Mesothelial cell of epicardium (in vitro differentiated cells): Measurements from ENCODE around the gene MRGPRD. TPM values are rescaled to one million over a fixed set of nuclear protein-coding genes. Genes with fewer than 3 reads are reported as not detected.
"Not testable (repeated sequence)": the region's sequence is repeated elsewhere in the genome, so short reads cannot be mapped to it uniquely, and the experiment has no call there.

Experiments used
- DNase-seq, 2 experiments: peaks; one replicate each; pipeline ENCODE4 v3.0.0; 2021; ENCODE audit warnings: low spot score in 2 of 2; ENCODE audit not compliant: unreplicated experiment in 2 of 2
- H3K27ac Mint-ChIP-seq: 2 replicates; pipeline ENCODE4 v1.8.0; 2021; ENCODE audit warnings: mixed read lengths
- H3K27me3 Mint-ChIP-seq: 2 replicates; pipeline ENCODE4 v1.8.0; 2021; ENCODE audit warnings: low read depth, mixed read lengths
- H3K36me3 Mint-ChIP-seq: 2 replicates; pipeline ENCODE4 v1.8.0; 2021; ENCODE audit warnings: mixed read lengths
- H3K4me1 Mint-ChIP-seq: 2 replicates; pipeline ENCODE4 v1.8.0; 2021; ENCODE audit warnings: mixed read lengths
- H3K4me3 Mint-ChIP-seq: 2 replicates; pipeline ENCODE4 v1.8.0; 2021; ENCODE audit warnings: mild to moderate bottlenecking, moderate library complexity, mixed read lengths
- H3K9me3 Mint-ChIP-seq: 2 replicates; pipeline ENCODE4 v1.8.0; 2021; ENCODE audit warnings: mixed read lengths
- total RNA-seq: library from RNA; stranded (reverse); gene quantifications from 3 replicates; pipeline ENCODE4 v1.2.1, GENCODE V29; 2021
- TF ChIP-seq, protein P1 (sequence below): fragments of 200-600 bp; sonication (generic); IDR thresholded peaks from one replicate; pipeline ENCODE4 v1.5.0; 2021; ENCODE audit warnings: antibody characterized with exemption; ENCODE audit not compliant: unreplicated experiment

The MRGPRD gene
- total RNA-seq, 1 donor from 2014 or later = not detected

DNA sequence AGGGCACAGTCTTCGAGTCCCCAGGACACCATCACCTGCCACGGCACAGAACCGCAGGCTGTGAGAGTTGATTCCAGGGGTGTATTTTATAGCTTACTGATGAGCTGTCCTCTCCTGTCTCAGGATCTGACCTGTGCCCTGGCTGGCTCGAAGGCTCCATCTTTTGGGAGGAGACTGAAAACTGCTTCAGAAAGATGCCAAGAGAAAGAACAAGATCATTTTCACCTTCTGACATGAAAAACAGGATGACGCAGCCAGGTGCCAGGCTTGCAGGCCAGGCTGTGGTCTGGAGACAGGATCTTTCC is 2.2 kb downstream of the MRGPRD start:
- Mint-ChIP-seq H3K4me1 (peaks cover 10% of the 10 kb centered on the region), H3K36me3 (no peaks in the 10 kb centered on the region), H3K27ac (no peak overlapping the region), H3K9me3 (peaks cover 13% of the 10 kb centered on the region), H3K27me3 (peaks cover 2% of the 10 kb centered on the region), H3K4me3 (no peak overlapping the region)
- DNase-seq = no peak
- TF ChIP-seq, protein P1, sequence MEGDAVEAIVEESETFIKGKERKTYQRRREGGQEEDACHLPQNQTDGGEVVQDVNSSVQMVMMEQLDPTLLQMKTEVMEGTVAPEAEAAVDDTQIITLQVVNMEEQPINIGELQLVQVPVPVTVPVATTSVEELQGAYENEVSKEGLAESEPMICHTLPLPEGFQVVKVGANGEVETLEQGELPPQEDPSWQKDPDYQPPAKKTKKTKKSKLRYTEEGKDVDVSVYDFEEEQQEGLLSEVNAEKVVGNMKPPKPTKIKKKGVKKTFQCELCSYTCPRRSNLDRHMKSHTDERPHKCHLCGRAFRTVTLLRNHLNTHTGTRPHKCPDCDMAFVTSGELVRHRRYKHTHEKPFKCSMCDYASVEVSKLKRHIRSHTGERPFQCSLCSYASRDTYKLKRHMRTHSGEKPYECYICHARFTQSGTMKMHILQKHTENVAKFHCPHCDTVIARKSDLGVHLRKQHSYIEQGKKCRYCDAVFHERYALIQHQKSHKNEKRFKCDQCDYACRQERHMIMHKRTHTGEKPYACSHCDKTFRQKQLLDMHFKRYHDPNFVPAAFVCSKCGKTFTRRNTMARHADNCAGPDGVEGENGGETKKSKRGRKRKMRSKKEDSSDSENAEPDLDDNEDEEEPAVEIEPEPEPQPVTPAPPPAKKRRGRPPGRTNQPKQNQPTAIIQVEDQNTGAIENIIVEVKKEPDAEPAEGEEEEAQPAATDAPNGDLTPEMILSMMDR = no peak

DNA sequence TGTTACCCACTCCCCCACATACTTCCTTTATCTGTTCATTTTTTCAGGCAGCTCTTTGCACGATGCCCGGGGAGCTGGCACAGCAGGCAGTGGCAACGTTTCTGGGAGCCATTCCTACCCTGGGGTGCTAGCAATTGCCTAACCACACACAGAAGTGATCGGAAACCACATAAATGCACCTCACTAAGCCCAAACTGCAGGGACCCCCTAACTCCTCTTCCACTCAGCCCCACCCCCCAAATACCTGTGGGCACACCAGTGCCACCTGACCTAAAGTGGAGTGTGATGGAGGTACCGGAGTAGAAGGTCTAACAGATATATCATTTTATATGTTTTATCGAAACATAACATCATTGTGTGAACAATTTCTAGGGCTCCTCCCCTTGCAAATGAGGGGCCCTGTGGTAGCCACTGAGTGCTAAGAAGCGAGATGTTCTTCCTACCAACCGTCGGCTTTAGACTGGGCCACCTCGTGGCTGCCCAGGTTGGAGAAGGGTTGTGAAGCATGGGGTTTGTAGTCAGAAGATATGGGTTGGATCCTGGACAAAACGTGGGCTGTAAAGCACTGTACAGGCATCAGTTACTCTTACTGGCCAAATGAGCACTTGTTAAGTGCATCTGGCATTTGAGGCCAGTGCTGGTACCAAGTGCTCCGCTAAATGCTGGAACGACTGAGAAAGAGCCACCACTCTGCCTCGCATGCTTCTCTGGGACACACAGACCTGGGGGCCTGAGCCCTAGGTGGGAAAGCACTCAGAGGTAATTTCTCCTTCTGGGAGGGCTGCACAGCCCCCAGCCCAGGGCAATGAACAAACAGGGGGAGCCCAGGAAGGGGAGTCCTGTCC is 2.8 kb downstream of the MRGPRD start:
- H3K27ac Mint-ChIP-seq = no peak overlapping the region
- H3K9me3 Mint-ChIP-seq = peaks cover 13% of the 10 kb centered on the region
- DNase-seq = no peak

DNA sequence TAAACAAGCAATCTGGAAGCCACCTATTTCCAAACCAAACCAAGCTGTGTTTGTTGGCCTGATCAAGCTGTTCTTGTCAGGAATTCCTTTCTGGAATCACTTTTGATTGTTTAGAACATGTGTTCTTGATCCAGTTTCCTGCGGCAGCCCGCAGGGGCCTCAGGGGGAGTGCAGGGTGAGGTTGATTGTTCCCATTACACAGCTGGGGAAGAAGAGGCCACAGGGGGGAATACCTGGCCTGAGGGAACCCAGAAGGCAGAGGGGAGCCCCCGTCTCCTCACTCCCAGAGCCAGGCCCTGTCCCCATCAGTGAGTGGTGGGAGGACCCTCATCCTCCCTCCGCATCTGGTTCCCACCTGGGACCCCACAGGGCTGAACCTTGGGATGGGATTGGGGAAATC is 4.2 kb downstream of the MRGPRD start:
- DNase-seq = no peak
- Mint-ChIP-seq H3K36me3 (no peaks in the 10 kb centered on the region), H3K27ac (no peak overlapping the region), H3K4me1 (peaks cover 22% of the 10 kb centered on the region), H3K9me3 (no peaks in the 10 kb centered on the region), H3K4me3 (no peak overlapping the region), H3K27me3 (no peaks in the 10 kb centered on the region)
- TF ChIP-seq, protein P1 = no peak

More for the DNA sequence above, 2.8 kb downstream of the MRGPRD start:
- Mint-ChIP-seq H3K4me3 (no peak overlapping the region), H3K36me3 (no peaks in the 10 kb centered on the region), H3K27me3 (peaks cover 2% of the 10 kb centered on the region), H3K4me1 (peaks cover 15% of the 10 kb centered on the region)
- TF ChIP-seq, protein P1 = no peak

DNA sequence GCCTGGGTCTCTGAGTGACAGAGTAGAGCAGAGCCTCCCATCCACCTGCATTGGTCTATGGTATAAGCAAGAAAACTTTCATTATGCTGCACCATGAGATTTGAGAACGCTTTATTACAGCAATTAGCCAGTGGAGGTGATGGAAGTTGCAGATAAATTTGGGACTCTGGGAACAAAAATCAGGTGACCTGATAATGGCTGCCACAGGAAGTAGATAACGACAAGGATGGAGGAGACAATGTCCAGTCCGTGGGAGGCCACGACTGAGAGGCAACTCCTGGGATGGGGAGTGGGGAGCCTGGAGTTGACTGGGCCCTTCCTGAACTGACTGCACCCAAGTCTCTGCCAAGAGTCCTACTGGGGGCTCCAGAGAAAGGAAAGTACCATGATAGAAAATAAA is 4.7 kb downstream of the MRGPRD start:
- Mint-ChIP-seq H3K4me1 (peaks cover 22% of the 10 kb centered on the region), H3K36me3 (no peaks in the 10 kb centered on the region), H3K4me3 (no peak overlapping the region), H3K27ac (no peak overlapping the region), H3K27me3 (no peaks in the 10 kb centered on the region), H3K9me3 (no peaks in the 10 kb centered on the region)
- no peak for DNase-seq
- TF ChIP-seq, protein P1 = no peak

DNA sequence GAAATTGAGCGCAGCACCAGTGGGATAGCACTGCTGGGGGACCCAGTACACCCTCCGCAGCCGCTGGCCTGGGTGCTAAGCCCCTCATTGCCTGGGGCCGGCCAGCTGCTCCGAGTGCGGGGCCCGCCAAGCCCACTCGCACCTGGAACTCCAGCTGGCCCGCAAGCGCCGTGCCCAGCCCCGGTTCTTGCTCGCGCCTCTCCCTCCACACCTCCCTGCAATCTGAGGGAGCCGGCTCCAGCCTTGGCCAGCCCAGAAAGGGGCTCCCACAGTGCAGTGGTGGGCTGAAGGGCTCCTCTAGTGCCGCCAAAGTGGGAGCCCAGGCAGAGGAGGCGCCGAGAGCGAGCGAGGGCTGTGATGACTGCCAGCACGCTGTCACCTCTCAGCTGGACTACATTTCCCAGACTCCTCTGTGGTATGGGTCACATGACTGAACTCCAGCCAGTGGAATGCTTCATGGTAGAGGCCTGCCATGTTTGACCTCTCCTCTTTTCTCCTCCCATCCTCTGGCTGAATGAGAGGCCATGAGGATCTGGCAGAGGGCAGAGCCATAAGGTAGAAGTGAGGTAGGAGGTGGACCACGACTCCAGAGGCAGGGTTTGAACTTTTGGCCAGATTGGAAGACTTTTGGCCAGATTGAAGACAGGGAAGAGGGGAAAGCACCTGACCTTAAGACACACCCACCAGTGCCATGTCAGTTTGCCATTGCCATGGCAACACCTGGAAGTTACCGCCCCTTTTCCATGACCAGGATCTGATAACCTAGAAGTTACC is 6.2 kb downstream of the MRGPRD start:
- Mint-ChIP-seq H3K4me3 (no peak overlapping the region), H3K27me3 (no peaks in the 10 kb centered on the region), H3K27ac (no peak overlapping the region), H3K4me1 (peaks cover 22% of the 10 kb centered on the region), H3K36me3 (no peaks in the 10 kb centered on the region), H3K9me3 (no peaks in the 10 kb centered on the region)
- TF ChIP-seq, protein P1 = no peak
- no peak for DNase-seq

DNA sequence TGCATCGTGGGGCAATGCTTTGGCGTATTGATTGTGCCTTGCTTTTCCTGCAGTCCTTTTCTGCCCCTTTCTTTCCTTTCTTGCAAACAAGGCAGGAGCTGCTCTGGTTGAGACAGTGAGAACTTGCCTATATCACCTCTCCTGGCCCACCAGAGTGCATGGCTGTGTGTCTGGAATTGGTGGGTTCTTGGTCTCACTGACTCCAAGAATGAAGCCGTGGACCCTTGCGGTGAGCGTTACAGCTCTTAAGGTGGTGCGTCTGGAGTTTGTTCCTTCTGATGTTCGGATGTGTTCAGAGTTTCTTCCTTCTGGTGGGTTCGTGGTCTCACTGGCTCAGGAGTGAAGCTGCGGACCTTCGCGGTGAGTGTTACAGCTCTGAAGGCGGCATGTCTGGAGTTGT is 7.1 kb downstream of the MRGPRD start:
- H3K4me1 Mint-ChIP-seq = peaks cover 22% of the 10 kb centered on the region
- DNase-seq, H3K4me3 Mint-ChIP-seq, H3K27ac Mint-ChIP-seq, H3K27me3 Mint-ChIP-seq, H3K9me3 Mint-ChIP-seq, H3K36me3 Mint-ChIP-seq: not testable (repeated sequence)
